ENCODE measurements around the gene PIGW.

- peak in 1 of 2 donors; percentile 15 for TF ChIP-seq CTCF (conservative IDR thresholded peaks at IDR 0.05 in 1 of 2, IDR thresholded peaks at IDR 0.05 in 1 of 2; ENCODE audit: low read depth in 1 of 2, low read length in 2 of 2)
- TF ChIP-seq EZH2 (IDR thresholded peaks at IDR 0.05; ENCODE audit: low read length, missing control alignments): no peak
These were observed 9.2 kb downstream of the PIGW start for GRCh38 chr17:36544044-36544306.
